Thyroid gland (tissue), 4 donors: ENCODE results near the gene GRIA1.

Experiments
- POLR2A ChIP-seq, 2 donors: fragments of 450-650 bp; IDR thresholded peaks; one replicate each; pipeline ENCODE4 v1.6.1; 2017; ENCODE audit warnings: antibody characterized with exemption in 2 of 2, mild to moderate bottlenecking in 2 of 2, moderate library complexity in 1 of 2
- TF ChIP-seq, protein P1 (sequence below), 6 experiments: fragments of 200-600 bp in 3 of 6; fragments of 450-650 bp in 3 of 6; sonication (generic) in 3 of 6; IDR thresholded peaks; one replicate each; pipeline ENCODE4 v1.5.1; 2016 to 2019; ENCODE audit warnings: antibody characterized with exemption in 6 of 6, mild to moderate bottlenecking in 2 of 6, inconsistent platforms in 1 of 6, moderate library complexity in 1 of 6

DNA sequence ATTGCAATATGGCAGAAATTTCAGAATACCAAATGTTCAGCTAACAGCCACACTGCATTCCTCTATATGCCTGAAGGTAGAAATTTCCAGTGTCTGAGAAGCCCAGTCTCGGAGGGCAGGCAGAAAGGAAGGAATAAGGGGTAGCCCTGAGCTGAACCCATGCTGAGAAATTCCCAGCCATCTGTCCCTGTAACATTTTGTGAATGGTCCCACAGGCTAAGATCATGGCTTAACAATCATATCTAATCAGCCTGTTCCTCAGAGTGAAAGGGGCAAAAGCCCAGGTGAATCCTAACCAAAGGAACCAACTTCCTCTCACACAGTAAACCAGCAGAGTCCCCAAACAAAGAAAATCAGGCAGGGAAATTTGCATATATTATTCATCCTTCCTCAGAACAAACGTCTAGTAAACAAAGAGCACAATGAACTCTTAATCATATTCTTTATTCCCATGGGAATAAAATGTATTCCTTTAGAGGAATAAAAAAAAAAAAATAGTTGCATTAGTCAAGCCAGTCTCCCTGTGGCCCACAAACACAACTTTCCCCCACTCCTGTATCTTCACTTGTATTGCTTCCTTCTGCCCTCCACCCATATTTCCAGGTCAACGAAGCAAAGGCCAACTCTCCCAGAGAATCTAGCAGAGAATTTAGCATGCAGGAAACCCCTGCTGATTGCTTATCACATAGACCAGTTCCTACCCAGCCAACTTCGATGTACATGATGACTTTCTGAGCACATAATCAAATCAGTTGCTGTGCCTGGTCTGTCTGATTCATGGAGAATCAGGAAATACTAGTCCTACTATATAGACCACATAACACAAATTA, 290.6 kb downstream of the GRIA1 start:
- TF ChIP-seq, protein P1, sequence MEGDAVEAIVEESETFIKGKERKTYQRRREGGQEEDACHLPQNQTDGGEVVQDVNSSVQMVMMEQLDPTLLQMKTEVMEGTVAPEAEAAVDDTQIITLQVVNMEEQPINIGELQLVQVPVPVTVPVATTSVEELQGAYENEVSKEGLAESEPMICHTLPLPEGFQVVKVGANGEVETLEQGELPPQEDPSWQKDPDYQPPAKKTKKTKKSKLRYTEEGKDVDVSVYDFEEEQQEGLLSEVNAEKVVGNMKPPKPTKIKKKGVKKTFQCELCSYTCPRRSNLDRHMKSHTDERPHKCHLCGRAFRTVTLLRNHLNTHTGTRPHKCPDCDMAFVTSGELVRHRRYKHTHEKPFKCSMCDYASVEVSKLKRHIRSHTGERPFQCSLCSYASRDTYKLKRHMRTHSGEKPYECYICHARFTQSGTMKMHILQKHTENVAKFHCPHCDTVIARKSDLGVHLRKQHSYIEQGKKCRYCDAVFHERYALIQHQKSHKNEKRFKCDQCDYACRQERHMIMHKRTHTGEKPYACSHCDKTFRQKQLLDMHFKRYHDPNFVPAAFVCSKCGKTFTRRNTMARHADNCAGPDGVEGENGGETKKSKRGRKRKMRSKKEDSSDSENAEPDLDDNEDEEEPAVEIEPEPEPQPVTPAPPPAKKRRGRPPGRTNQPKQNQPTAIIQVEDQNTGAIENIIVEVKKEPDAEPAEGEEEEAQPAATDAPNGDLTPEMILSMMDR (IDR thresholded peaks at IDR 0.05): no peak
- TF ChIP-seq POLR2A (IDR thresholded peaks at IDR 0.05): no peak
